IMR-90 (cell line): ENCODE results near the gene GDNF.

ENCODE experiments used
- BHLHE40 ChIP-seq: fragments of 150-350 bp; IDR thresholded peaks from 2 replicates; pipeline ENCODE4 v1.6.1; 2016; ENCODE audit warnings: mild to moderate bottlenecking, low read depth, low read length
- CEBPB ChIP-seq: IDR thresholded peaks from 2 replicates; pipeline ENCODE4 v1.6.1; 2012; ENCODE audit warnings: low read depth, low read length, improper control_type of control experiment
- CTCF ChIP-seq: conservative IDR thresholded peaks from 2 replicates; pipeline ENCODE4 v1.5.1; 2012; ENCODE audit warnings: mild to moderate bottlenecking, low read depth, low read length, improper control_type of control experiment
- MXI1 ChIP-seq: IDR thresholded peaks from 2 replicates; pipeline ENCODE4 v1.6.1; 2012; ENCODE audit warnings: low read depth, mild to moderate bottlenecking, low read length, moderate library complexity, borderline replicate concordance
- NFE2L2 ChIP-seq: fragments of 150-350 bp; IDR thresholded peaks from 2 replicates; pipeline ENCODE4 v1.6.1; 2016; ENCODE audit warnings: low read depth, mild to moderate bottlenecking, low read length
- POLR2A ChIP-seq: IDR thresholded peaks from 2 replicates; pipeline ENCODE4 v1.6.1; 2012; ENCODE audit warnings: mild to moderate bottlenecking, low read depth, low read length
- RCOR1 ChIP-seq: IDR thresholded peaks from 2 replicates; pipeline ENCODE4 v1.6.1; 2012; ENCODE audit warnings: mild to moderate bottlenecking, low read length, improper control_type of control experiment; ENCODE audit not compliant: insufficient replicate concordance
- SMC3 ChIP-seq: fragments of 150-350 bp; IDR thresholded peaks from 2 replicates; pipeline ENCODE4 v1.6.1; 2016; ENCODE audit warnings: low read depth, mild to moderate bottlenecking, antibody characterized with exemption, low read length, moderate library complexity

GRCh38 chr5:37871023-37871815, 31.4 kb upstream of the GDNF start:
- no peak for TF ChIP-seq MXI1
- TF ChIP-seq CTCF = no peak
- peak; percentile 60; the same call in 1 of the 2 replicates for TF ChIP-seq CEBPB
- TF ChIP-seq BHLHE40 = no peak
- TF ChIP-seq NFE2L2 = no peak
- no peak for TF ChIP-seq RCOR1
- TF ChIP-seq SMC3 = no peak
- no peak for TF ChIP-seq POLR2A
